GM23338 (cell line): ENCODE measurements around the gene RANBP1.

Experiments used
- CREB1 ChIP-seq: fragments of 250-450 bp; sonication (Bioruptor Pico); IDR thresholded peaks from 2 replicates; pipeline ENCODE4 v1.5.0; 2020; ENCODE audit warnings: low read depth, mild to moderate bottlenecking, moderate library complexity
- CTCF ChIP-seq, 2 experiments: fragments of 200-600 bp in 1 of 2; sonication (generic) in 1 of 2; conservative IDR thresholded peaks; 2 replicates each; pipeline versions ENCODE4 v1.5.1 to v1.6.1; 2016 to 2017; ENCODE audit warnings: antibody characterized with exemption in 2 of 2, low read depth in 2 of 2, mild to moderate bottlenecking in 2 of 2, moderate library complexity in 1 of 2
- ETS1 ChIP-seq: IDR thresholded peaks from 2 replicates; pipeline ENCODE4 v1.6.1; 2016; ENCODE audit warnings: antibody characterized with exemption
- EZH2 ChIP-seq: fragments of 200-600 bp; sonication (generic); IDR thresholded peaks from one replicate; pipeline ENCODE4 v1.8.0; 2017; ENCODE audit warnings: antibody characterized with exemption, mild to moderate bottlenecking, low read depth; ENCODE audit not compliant: unreplicated experiment
- EZH2phosphoT487 ChIP-seq: fragments of 200-600 bp; sonication (generic); IDR thresholded peaks from one replicate; pipeline ENCODE4 v1.8.1; 2018; ENCODE audit warnings: antibody characterized with exemption; ENCODE audit not compliant: unreplicated experiment
- JUNB ChIP-seq: IDR thresholded peaks from one replicate; pipeline ENCODE4 v1.6.1; 2016; ENCODE audit warnings: antibody characterized with exemption; ENCODE audit not compliant: unreplicated experiment
- NANOG ChIP-seq: IDR thresholded peaks from 2 replicates; pipeline ENCODE4 v1.6.1; 2016; ENCODE audit warnings: antibody characterized with exemption, borderline replicate concordance
- POLR2AphosphoS5 ChIP-seq: IDR thresholded peaks from 2 replicates; pipeline ENCODE4 v1.6.1; 2016; ENCODE audit warnings: antibody characterized with exemption, low read depth
- REST ChIP-seq: IDR thresholded peaks from one replicate; pipeline ENCODE4 v1.6.1; 2018; ENCODE audit warnings: antibody characterized with exemption; ENCODE audit not compliant: unreplicated experiment
- STAT1 ChIP-seq: IDR thresholded peaks from one replicate; pipeline ENCODE4 v1.6.1; 2016; ENCODE audit warnings: antibody characterized with exemption; ENCODE audit not compliant: unreplicated experiment
- ZNF331 ChIP-seq: fragments of 250-450 bp; sonication (Bioruptor Pico); IDR thresholded peaks from 2 replicates; pipeline ENCODE4 v1.5.0; 2020; ENCODE audit warnings: low read depth, mild to moderate bottlenecking, moderate library complexity

- TF ChIP-seq CTCF (conservative IDR thresholded peaks at IDR 0.05; ENCODE audit: low read depth in 2 of 2): no peak
- no peak for TF ChIP-seq POLR2AphosphoS5
- no peak for TF ChIP-seq EZH2
- TF ChIP-seq REST: no peak
- TF ChIP-seq ETS1: no peak
- TF ChIP-seq NANOG: no peak
- no peak for TF ChIP-seq CREB1 (CRISPR knock-in tag)
- TF ChIP-seq STAT1: no peak
- no peak for TF ChIP-seq ZNF331 (CRISPR knock-in tag)
- TF ChIP-seq EZH2phosphoT487: no peak
- TF ChIP-seq JUNB: no peak
Measured at GRCh38 chr22:20146777-20147176, 30.9 kb downstream of the RANBP1 start.
